Peyer's patch (tissue), 4 donors: ENCODE measurements around the gene TNS3.

Source experiments
- CTCF ChIP-seq, 6 experiments: fragments of 450-650 bp in 4 of 6; fragments of 200-600 bp in 2 of 6; sonication (generic) in 1 of 6; IDR thresholded peaks; one replicate each; pipeline ENCODE4 v1.5.1; 2017 to 2019; ENCODE audit warnings: antibody characterized with exemption in 6 of 6, mild to moderate bottlenecking in 3 of 6, moderate library complexity in 1 of 6
- POLR2A ChIP-seq, 2 donors: fragments of 450-650 bp; IDR thresholded peaks; one replicate each; pipeline ENCODE4 v1.5.1; 2017; ENCODE audit warnings: antibody characterized with exemption in 2 of 2, mild to moderate bottlenecking in 2 of 2, moderate library complexity in 2 of 2

GRCh38 chr7:47367369-47367768, 214.5 kb downstream of the TNS3 start:
- TF ChIP-seq CTCF (IDR thresholded peaks at IDR 0.05) (no peak), POLR2A (IDR thresholded peaks at IDR 0.05) (no peak)
